GM19351 (cell line): Measurements from ENCODE around the gene SLC19A1.

Source experiments
- ATAC-seq: cut with Tn5 transposase; IDR thresholded peaks from one replicate; pipeline ENCODE4 v1.9.1; 2021; ENCODE audit warnings: mild to moderate bottlenecking, moderate library complexity; ENCODE audit not compliant: unreplicated experiment

The SLC19A1 gene

GRCh38 chr21:45546636-45547544 lies 4.7 kb upstream of the SLC19A1 start:
- no peak for ATAC-seq

- no peak for ATAC-seq
Observed at GRCh38 chr21:45545691-45546531, 3.7 kb upstream of the SLC19A1 start.

- ATAC-seq = no peak
Observed at GRCh38 chr21:45545236-45545570, 3.0 kb upstream of the SLC19A1 start.

GRCh38 chr21:45544449-45545235 lies 2.4 kb upstream of the SLC19A1 start:
- no peak for ATAC-seq

- ATAC-seq = no peak
Observed at GRCh38 chr21:45543710-45544448, 1.6 kb upstream of the SLC19A1 start.

GRCh38 chr21:45543371-45543709 lies 1.1 kb upstream of the SLC19A1 start:
- no peak for ATAC-seq

- no peak for ATAC-seq
Observed at GRCh38 chr21:45542667-45543370, 579 bp upstream of the SLC19A1 start.

GRCh38 chr21:45541221-45542039 lies 810 bp downstream of the SLC19A1 start:
- ATAC-seq = peak; percentile 75

GRCh38 chr21:45540601-45540970 lies 1.7 kb downstream of the SLC19A1 start:
- ATAC-seq = no peak

- ATAC-seq = no peak
Observed at GRCh38 chr21:45539796-45540600, 2.2 kb downstream of the SLC19A1 start.

- ATAC-seq = no peak
Observed at GRCh38 chr21:45539046-45539795, 3.0 kb downstream of the SLC19A1 start.

- no peak for ATAC-seq
Observed at GRCh38 chr21:45538381-45539045, 3.7 kb downstream of the SLC19A1 start.

- no peak for ATAC-seq
Observed at GRCh38 chr21:45537746-45538291, 4.4 kb downstream of the SLC19A1 start.

- no peak for ATAC-seq
Observed at GRCh38 chr21:45537111-45537745, 5.0 kb downstream of the SLC19A1 start.

- ATAC-seq = no peak
Observed at GRCh38 chr21:45536301-45537081, 5.7 kb downstream of the SLC19A1 start.
